Activated T-cell treated with anti-CD3 and anti-CD28 coated beads, Interleukin-2, amount 50 U/mL, for 24 hours (primary cell): Measurements from ENCODE around the gene THAP5.

Experiments used
- DNase-seq: peaks from one replicate; pipeline ENCODE4 v3.0.0-alpha.2; 2020
- H3K27ac Mint-ChIP-seq: 2 replicates; pipeline ENCODE4 v1.8.0; 2020; ENCODE audit warnings: mild to moderate bottlenecking, mixed read lengths
- H3K27me3 Mint-ChIP-seq: 2 replicates; pipeline ENCODE4 v1.8.0; 2020; ENCODE audit warnings: mixed read lengths
- H3K36me3 Mint-ChIP-seq: 2 replicates; pipeline ENCODE4 v1.8.0; 2020; ENCODE audit warnings: low read depth, mixed read lengths
- H3K4me1 Mint-ChIP-seq: 2 replicates; pipeline ENCODE4 v1.8.0; 2020; ENCODE audit warnings: low read depth, mixed read lengths
- H3K4me3 Mint-ChIP-seq: 2 replicates; pipeline ENCODE4 v1.8.0; 2020; ENCODE audit warnings: mild to moderate bottlenecking, moderate library complexity, mixed read lengths
- H3K9me3 Mint-ChIP-seq: 2 replicates; pipeline ENCODE4 v1.8.0; 2020; ENCODE audit warnings: mixed read lengths

THAP5 gene, protein sequence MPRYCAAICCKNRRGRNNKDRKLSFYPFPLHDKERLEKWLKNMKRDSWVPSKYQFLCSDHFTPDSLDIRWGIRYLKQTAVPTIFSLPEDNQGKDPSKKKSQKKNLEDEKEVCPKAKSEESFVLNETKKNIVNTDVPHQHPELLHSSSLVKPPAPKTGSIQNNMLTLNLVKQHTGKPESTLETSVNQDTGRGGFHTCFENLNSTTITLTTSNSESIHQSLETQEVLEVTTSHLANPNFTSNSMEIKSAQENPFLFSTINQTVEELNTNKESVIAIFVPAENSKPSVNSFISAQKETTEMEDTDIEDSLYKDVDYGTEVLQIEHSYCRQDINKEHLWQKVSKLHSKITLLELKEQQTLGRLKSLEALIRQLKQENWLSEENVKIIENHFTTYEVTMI

GRCh38 chr7:108569381-108570145 is at the start of gene THAP5, which contains the start of gene DNAJB9:
TSS of gene THAP5 (minus strand) at chr7:108569706. CDS start at chr7:108569569, 137 bp downstream.
TSS of gene DNAJB9 (plus strand) at chr7:108569874. CDS start at chr7:108571727, 1,853 bp downstream.
- H3K36me3 Mint-ChIP-seq = peaks cover 83% of the 10 kb centered on the region
- peaks cover 2% of the 10 kb centered on the region for H3K9me3 Mint-ChIP-seq
- DNase-seq = peak; percentile 98
- H3K4me3 Mint-ChIP-seq = peak within 1 kb of the TSS; percentile 98
- H3K27me3 Mint-ChIP-seq = no peaks in the 10 kb centered on the region
- H3K27ac Mint-ChIP-seq = peak within 1 kb of the TSS; percentile 100
- H3K4me1 Mint-ChIP-seq = peaks cover 55% of the 10 kb centered on the region

DNA sequence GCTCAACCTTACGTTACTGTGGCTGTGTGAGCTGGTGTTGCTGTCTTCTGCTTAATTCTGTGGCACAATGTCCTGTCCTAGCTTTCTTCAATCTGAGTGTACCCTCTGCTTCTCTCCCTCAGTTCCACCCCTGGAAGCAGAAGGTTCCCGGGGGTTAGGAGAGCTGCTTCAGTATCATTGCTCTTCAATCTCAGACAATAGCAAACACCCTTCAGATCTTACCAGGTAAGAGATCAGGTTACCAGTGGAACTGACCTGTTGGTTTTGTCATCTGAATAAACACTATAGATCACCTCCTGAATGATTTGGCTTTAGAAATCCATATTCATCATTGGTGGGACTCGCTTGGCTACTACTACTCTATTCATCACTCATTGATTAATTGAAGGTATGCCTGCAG is 48.5 kb upstream of the THAP5 start:
- peaks cover 17% of the 10 kb centered on the region for H3K27me3 Mint-ChIP-seq
- H3K36me3 Mint-ChIP-seq = no peaks in the 10 kb centered on the region
- no peak overlapping the region for H3K4me3 Mint-ChIP-seq
- no peaks in the 10 kb centered on the region for H3K9me3 Mint-ChIP-seq
- no peak for DNase-seq
- H3K27ac Mint-ChIP-seq = no peak overlapping the region
- H3K4me1 Mint-ChIP-seq = no peaks in the 10 kb centered on the region

- no peaks in the 10 kb centered on the region for H3K36me3 Mint-ChIP-seq
- no peaks in the 10 kb centered on the region for H3K9me3 Mint-ChIP-seq
- H3K4me1 Mint-ChIP-seq = no peaks in the 10 kb centered on the region
- DNase-seq = no peak
- H3K27ac Mint-ChIP-seq = no peak overlapping the region
- H3K27me3 Mint-ChIP-seq = peaks cover 2% of the 10 kb centered on the region
- no peak overlapping the region for H3K4me3 Mint-ChIP-seq
Measured at GRCh38 chr7:108614896-108615295, 45.4 kb upstream of the THAP5 start.

DNA sequence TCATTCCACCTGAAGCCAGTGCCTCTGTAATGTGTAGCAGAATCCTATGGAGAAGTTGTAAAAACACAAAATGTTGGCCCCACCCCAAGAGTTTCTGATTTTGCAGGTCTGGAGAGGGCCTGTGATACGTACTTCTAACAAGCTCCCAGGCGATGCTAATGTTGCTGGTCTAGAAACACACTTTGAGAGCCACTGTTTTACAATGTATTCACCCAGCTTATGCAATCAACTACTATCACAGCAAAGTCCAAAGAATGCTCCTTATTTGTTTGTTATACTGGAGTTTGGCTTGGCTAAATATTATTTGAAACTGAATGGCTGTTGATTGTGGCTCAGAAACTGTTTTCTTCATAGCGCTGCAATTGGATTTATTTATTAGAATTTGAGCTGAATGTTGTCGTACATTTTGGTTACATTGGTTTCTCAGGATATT is 44.5 kb upstream of the THAP5 start:
- H3K9me3 Mint-ChIP-seq = no peaks in the 10 kb centered on the region

DNA sequence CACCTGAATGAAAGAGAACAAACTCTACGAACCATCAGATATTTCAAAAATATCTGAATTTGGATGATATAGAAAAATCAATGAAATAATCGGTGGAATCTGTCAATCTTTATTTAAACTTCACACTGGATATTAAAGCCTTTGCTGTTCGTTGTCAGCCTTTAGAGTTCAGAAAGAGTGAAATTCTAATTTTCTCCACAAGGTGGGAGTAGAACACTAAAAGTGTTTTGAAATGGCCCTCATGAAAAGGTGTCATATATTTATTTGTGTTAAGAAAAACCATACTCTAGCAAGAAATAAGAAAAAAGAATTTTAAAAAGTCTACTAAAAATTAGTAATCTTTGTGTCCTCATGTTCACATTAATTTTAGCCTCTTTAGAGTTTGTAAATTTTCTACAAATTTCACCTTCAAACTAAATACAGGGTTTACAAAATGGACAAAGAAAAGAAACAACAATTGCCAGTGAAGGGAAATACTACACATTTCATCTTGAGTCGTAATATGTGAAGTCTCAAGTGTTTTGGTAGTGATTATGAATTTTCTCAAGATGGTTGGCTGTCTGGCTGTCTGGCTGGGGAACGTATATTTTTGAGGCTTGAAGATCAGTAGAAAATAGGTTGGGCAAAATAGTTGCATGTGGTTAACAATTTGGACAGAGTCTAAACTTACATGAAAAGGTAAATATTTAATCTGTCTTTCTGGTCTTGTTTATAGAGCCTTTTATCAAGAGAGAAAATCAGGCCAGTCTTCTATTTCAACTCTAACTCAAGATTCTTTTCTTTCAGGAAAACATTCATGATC is 43.8 kb upstream of the THAP5 start:
- Mint-ChIP-seq H3K4me3 (no peak overlapping the region), H3K9me3 (no peaks in the 10 kb centered on the region), H3K36me3 (no peaks in the 10 kb centered on the region), H3K4me1 (no peaks in the 10 kb centered on the region), H3K27me3 (peaks cover 2% of the 10 kb centered on the region), H3K27ac (no peak overlapping the region)
- no peak for DNase-seq

More for the DNA sequence above, 44.5 kb upstream of the THAP5 start:
- no peaks in the 10 kb centered on the region for H3K4me1 Mint-ChIP-seq
- H3K27ac Mint-ChIP-seq = no peak overlapping the region
- no peaks in the 10 kb centered on the region for H3K36me3 Mint-ChIP-seq
- H3K27me3 Mint-ChIP-seq = peaks cover 2% of the 10 kb centered on the region
- no peak overlapping the region for H3K4me3 Mint-ChIP-seq
- no peak for DNase-seq

DNA sequence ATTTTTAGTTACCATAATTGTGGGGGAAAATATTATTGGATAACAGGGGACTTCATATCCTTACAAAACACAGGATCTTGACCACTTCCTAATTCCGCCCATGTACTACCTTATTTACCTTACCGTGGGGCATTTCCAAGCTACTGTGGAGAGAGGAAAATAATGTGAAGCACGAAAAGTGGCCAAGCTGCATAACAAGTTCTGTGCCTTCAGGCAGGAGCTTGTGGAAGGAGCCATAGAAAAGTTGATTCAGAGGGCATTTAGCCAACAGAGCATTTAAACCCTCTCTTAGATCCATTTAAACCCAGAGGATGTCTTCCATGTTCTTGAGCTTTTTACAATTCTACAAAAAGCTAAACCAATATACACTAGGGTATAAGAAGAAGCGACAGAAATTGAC is 41.8 kb upstream of the THAP5 start:
- H3K27me3 Mint-ChIP-seq = no peaks in the 10 kb centered on the region
- H3K27ac Mint-ChIP-seq = no peak overlapping the region
- no peaks in the 10 kb centered on the region for H3K9me3 Mint-ChIP-seq
- H3K4me1 Mint-ChIP-seq = no peaks in the 10 kb centered on the region
- H3K4me3 Mint-ChIP-seq = no peak overlapping the region
- no peak for DNase-seq
- no peaks in the 10 kb centered on the region for H3K36me3 Mint-ChIP-seq

DNA sequence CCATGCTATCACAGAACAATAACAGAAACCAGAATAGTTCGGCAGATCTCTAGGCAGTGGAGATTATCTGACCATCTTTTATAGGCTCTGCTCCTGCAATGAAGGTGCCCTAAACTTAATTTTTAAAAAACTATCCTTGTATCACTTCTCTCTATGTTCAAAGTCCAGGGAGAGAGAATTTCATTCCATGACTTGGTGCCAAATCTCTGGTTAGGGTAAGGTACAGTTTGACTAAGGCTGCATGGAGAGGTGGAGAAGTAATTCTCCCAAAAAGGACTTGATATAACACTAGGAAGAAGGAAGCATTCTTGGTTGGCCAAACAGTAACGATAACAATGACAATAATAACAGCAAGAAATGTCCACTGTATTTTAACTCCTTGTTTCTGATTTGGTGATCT is 40.1 kb upstream of the THAP5 start:
- Mint-ChIP-seq H3K4me1 (peaks cover 7% of the 10 kb centered on the region), H3K36me3 (no peaks in the 10 kb centered on the region), H3K4me3 (no peak overlapping the region), H3K27me3 (no peaks in the 10 kb centered on the region), H3K27ac (no peak overlapping the region), H3K9me3 (no peaks in the 10 kb centered on the region)
- DNase-seq = no peak

DNA sequence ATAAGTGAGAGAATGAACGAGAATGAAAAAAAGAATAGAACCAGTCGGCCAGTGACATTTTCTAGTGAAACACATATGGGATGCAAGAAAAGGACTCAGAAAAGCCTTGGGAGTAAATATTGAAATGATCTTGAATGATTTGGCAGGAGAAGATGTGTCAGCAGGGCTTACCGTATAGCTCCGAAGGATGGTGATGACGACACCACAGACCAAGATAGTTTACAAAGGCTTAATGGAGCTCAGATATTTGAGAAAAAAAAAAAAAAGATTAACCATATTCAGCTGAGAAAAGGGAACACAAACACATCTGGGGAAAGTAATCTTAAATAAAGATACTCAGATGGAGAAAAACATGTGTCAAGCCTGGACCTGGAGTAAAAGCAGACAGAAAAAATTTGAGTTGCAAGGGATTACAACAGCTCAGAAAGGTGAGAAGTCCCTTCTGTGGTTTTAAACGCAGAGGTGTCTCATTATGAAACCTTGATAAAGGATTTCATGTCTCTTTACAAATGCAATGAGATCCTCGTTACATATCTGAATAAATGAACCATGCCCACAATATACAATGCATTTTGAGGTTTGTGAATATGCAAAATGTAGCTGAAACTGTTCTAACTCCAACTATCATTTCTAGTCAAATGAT is 36.2 kb upstream of the THAP5 start:
- Mint-ChIP-seq H3K9me3 (no peaks in the 10 kb centered on the region), H3K27me3 (peaks cover 5% of the 10 kb centered on the region), H3K4me3 (no peak overlapping the region), H3K27ac (peak overlapping the region; percentile 35), H3K4me1 (peaks cover 7% of the 10 kb centered on the region), H3K36me3 (no peaks in the 10 kb centered on the region)
- no peak for DNase-seq

- Mint-ChIP-seq H3K4me3 (no peak overlapping the region), H3K27ac (no peak overlapping the region), H3K27me3 (peaks cover 15% of the 10 kb centered on the region), H3K36me3 (no peaks in the 10 kb centered on the region), H3K9me3 (no peaks in the 10 kb centered on the region), H3K4me1 (peaks cover 7% of the 10 kb centered on the region)
- DNase-seq = no peak
Measured at GRCh38 chr7:108604307-108605077, 35.0 kb upstream of the THAP5 start.

DNA sequence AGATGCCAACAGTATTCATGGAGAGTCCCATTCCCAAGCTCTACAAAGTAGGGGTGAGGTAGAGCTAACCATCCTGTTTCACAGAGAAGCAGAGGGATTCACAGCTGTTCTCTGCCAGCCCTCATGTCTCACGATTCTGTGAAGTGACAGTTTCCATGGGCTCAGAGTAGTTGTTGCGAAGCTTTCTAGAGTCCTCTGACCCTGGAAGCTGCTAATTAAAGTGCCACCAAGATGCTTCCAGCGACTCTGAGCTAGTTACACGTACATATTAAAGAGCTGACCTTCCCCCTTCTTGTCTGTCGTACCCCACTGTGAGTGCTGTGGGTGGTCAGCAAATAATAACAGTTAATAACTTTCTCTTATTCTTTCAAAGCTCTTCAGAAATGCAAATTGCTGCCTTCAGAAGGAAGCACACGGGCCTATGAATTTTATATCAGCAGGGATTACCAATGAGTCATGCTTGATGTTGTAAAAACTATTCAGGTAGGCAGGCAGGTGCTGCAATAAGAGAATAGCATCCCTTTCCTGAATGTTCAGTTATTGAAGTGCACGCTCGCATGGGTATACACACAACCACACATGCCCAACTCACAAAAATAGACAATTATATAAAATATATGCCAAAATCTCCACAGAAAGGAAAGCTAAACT is 34.3 kb upstream of the THAP5 start:
- DNase-seq = no peak
- Mint-ChIP-seq H3K27ac (no peak overlapping the region), H3K36me3 (no peaks in the 10 kb centered on the region), H3K9me3 (no peaks in the 10 kb centered on the region), H3K4me1 (peaks cover 7% of the 10 kb centered on the region), H3K4me3 (no peak overlapping the region), H3K27me3 (peaks cover 22% of the 10 kb centered on the region)

GRCh38 chr7:108600399-108600798 is 30.9 kb upstream of the THAP5 start:
- Mint-ChIP-seq H3K36me3 (no peaks in the 10 kb centered on the region), H3K27ac (no peak overlapping the region), H3K4me3 (no peak overlapping the region), H3K9me3 (no peaks in the 10 kb centered on the region), H3K27me3 (peaks cover 26% of the 10 kb centered on the region), H3K4me1 (peaks cover 1% of the 10 kb centered on the region)
- no peak for DNase-seq

DNA sequence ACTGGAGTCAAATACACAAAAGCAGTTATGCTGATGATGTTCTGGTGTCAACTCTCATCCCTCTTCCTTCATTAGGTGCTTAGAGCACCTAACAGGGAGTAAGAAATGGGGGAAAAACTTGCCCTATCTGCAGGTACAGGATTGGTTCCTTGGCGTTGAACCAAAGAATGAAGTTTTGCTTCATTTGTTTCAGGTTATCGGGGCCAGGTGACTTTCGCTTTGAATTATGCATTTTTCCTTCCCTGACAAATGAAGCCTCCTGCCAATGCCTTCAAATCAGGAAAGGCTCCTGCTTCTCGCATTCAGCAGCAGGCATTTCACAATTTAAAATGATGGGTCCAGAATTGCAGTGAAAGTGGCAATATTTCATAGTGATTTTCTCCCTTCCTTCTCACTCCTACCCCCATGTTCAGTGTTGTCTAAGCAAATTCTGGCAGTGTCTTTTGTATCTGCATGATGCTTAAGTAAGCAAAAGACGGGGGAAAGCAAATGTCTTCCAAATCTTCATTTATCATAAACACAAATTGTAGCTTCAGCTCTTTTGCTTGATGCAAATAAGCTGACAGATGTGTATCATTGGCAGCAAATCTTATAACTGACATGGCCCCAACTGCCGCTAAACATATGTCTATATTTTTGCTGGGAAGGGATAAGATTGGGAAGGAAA is 29.5 kb upstream of the THAP5 start:
- Mint-ChIP-seq H3K27me3 (peaks cover 26% of the 10 kb centered on the region), H3K27ac (no peak overlapping the region), H3K9me3 (no peaks in the 10 kb centered on the region), H3K4me1 (no peaks in the 10 kb centered on the region), H3K36me3 (no peaks in the 10 kb centered on the region), H3K4me3 (no peak overlapping the region)
- DNase-seq = no peak

- H3K27ac Mint-ChIP-seq = no peak overlapping the region
- H3K36me3 Mint-ChIP-seq = no peaks in the 10 kb centered on the region
- H3K4me3 Mint-ChIP-seq = no peak overlapping the region
- no peaks in the 10 kb centered on the region for H3K4me1 Mint-ChIP-seq
- DNase-seq = no peak
- no peaks in the 10 kb centered on the region for H3K9me3 Mint-ChIP-seq
- peaks cover 26% of the 10 kb centered on the region for H3K27me3 Mint-ChIP-seq
Measured at GRCh38 chr7:108598153-108598552, 28.6 kb upstream of the THAP5 start.
